Peyer's patch (tissue), 4 donors: ENCODE data around the gene HSF4.

Experiments
- CTCF ChIP-seq, 6 experiments: fragments of 450-650 bp in 4 of 6; fragments of 200-600 bp in 2 of 6; sonication (generic) in 1 of 6; IDR thresholded peaks; one replicate each; pipeline ENCODE4 v1.5.1; 2017 to 2019; ENCODE audit warnings: antibody characterized with exemption in 6 of 6, mild to moderate bottlenecking in 3 of 6, moderate library complexity in 1 of 6
- POLR2A ChIP-seq, 2 donors: fragments of 450-650 bp; IDR thresholded peaks; one replicate each; pipeline ENCODE4 v1.5.1; 2017; ENCODE audit warnings: antibody characterized with exemption in 2 of 2, mild to moderate bottlenecking in 2 of 2, moderate library complexity in 2 of 2

GRCh38 chr16:67163999-67164558 is 466 bp upstream of the HSF4 start:
- TF ChIP-seq CTCF (IDR thresholded peaks at IDR 0.05) (no peak), POLR2A (IDR thresholded peaks at IDR 0.05) (no peak)
